Nephron progenitor cell (in vitro differentiated cells): Measurements from ENCODE around the gene TPCN2.

ENCODE experiments used
- DNase-seq: peaks from one replicate; pipeline ENCODE4 v3.0.0; 2021
- H3K27ac Mint-ChIP-seq: 2 replicates; pipeline ENCODE4 v1.8.0; 2021; ENCODE audit warnings: mild to moderate bottlenecking, moderate library complexity, mixed read lengths
- H3K27me3 Mint-ChIP-seq: 2 replicates; pipeline ENCODE4 v1.8.0; 2021; ENCODE audit warnings: mild to moderate bottlenecking, low read depth, mixed read lengths; ENCODE audit not compliant: poor library complexity
- H3K36me3 Mint-ChIP-seq: 2 replicates; pipeline ENCODE4 v1.8.0; 2021; ENCODE audit warnings: low read depth, mixed read lengths
- H3K4me1 Mint-ChIP-seq: 2 replicates; pipeline ENCODE4 v1.8.0; 2021; ENCODE audit warnings: mixed read lengths
- H3K4me3 Mint-ChIP-seq: 2 replicates; pipeline ENCODE4 v1.8.0; 2021; ENCODE audit warnings: mild to moderate bottlenecking, moderate library complexity, mixed read lengths
- H3K9me3 Mint-ChIP-seq: 2 replicates; pipeline ENCODE4 v1.8.0; 2021; ENCODE audit warnings: mild to moderate bottlenecking, moderate library complexity, mixed read lengths
- CTCF ChIP-seq: fragments of 200-600 bp; sonication (generic); IDR thresholded peaks from 2 replicates; pipeline ENCODE4 v1.5.0; 2021; ENCODE audit warnings: antibody characterized with exemption

The TPCN2 gene

GRCh38 chr11:69087133-69087524 is 38.4 kb downstream of the TPCN2 start:
- peaks cover 5% of the 10 kb centered on the region for H3K27me3 Mint-ChIP-seq
- H3K4me1 Mint-ChIP-seq: peaks cover 9% of the 10 kb centered on the region
- H3K4me3 Mint-ChIP-seq: no peak overlapping the region
- TF ChIP-seq CTCF: no peak
- H3K36me3 Mint-ChIP-seq: peaks cover 21% of the 10 kb centered on the region
- no peak for DNase-seq
- no peaks in the 10 kb centered on the region for H3K9me3 Mint-ChIP-seq
- H3K27ac Mint-ChIP-seq: no peak overlapping the region

GRCh38 chr11:69087811-69088210 is 39.1 kb downstream of the TPCN2 start:
- no peak for DNase-seq
- no peak for TF ChIP-seq CTCF
- Mint-ChIP-seq H3K36me3 (peaks cover 26% of the 10 kb centered on the region), H3K27ac (no peak overlapping the region), H3K4me3 (no peak overlapping the region), H3K4me1 (peaks cover 9% of the 10 kb centered on the region), H3K27me3 (peaks cover 5% of the 10 kb centered on the region), H3K9me3 (no peaks in the 10 kb centered on the region)

- no peaks in the 10 kb centered on the region for H3K9me3 Mint-ChIP-seq
- DNase-seq: peak; percentile 77
- TF ChIP-seq CTCF: peak; percentile 78
- H3K36me3 Mint-ChIP-seq: peaks cover 30% of the 10 kb centered on the region
- peaks cover 5% of the 10 kb centered on the region for H3K27me3 Mint-ChIP-seq
- no peak overlapping the region for H3K27ac Mint-ChIP-seq
- H3K4me1 Mint-ChIP-seq: peaks cover 13% of the 10 kb centered on the region
- no peak overlapping the region for H3K4me3 Mint-ChIP-seq
These were observed 40.0 kb downstream of the TPCN2 start for GRCh38 chr11:69088676-69089146.

- Mint-ChIP-seq H3K36me3 (peaks cover 30% of the 10 kb centered on the region), H3K27ac (no peak overlapping the region)
- no peak for DNase-seq
These were observed 40.5 kb downstream of the TPCN2 start for GRCh38 chr11:69089258-69089657.

GRCh38 chr11:69091638-69092165 is 43.0 kb downstream of the TPCN2 start:
- Mint-ChIP-seq H3K36me3 (peaks cover 30% of the 10 kb centered on the region), H3K4me3 (no peak overlapping the region), H3K27ac (no peak overlapping the region), H3K27me3 (peaks cover 5% of the 10 kb centered on the region), H3K9me3 (no peaks in the 10 kb centered on the region), H3K4me1 (peaks cover 29% of the 10 kb centered on the region)
- DNase-seq: no peak
- no peak for TF ChIP-seq CTCF

More at GRCh38 chr11:69089258-69089657, 40.5 kb downstream of the TPCN2 start:
- H3K27me3 Mint-ChIP-seq: peaks cover 5% of the 10 kb centered on the region
- H3K9me3 Mint-ChIP-seq: no peaks in the 10 kb centered on the region
- no peak for TF ChIP-seq CTCF
- peaks cover 19% of the 10 kb centered on the region for H3K4me1 Mint-ChIP-seq
- no peak overlapping the region for H3K4me3 Mint-ChIP-seq

GRCh38 chr11:69092263-69092662 is 43.5 kb downstream of the TPCN2 start:
- Mint-ChIP-seq H3K4me3 (no peak overlapping the region), H3K4me1 (peaks cover 29% of the 10 kb centered on the region), H3K27me3 (peaks cover 5% of the 10 kb centered on the region), H3K27ac (no peak overlapping the region), H3K9me3 (no peaks in the 10 kb centered on the region), H3K36me3 (peaks cover 30% of the 10 kb centered on the region)
- DNase-seq: no peak
- no peak for TF ChIP-seq CTCF
